Caco-2 (cell line): ENCODE results near the gene TJP3. TPM values are rescaled to one million over a fixed set of nuclear protein-coding genes. Genes with fewer than 3 reads are reported as not detected.

ENCODE experiments used
- BruUV-seq: library from RNA; stranded (reverse); fragments of 400-500 nt; replicated peaks from 2 replicates; lab custom pipeline; 2021; lab: Mats Ljungman, UMichigan
- CTCF ChIA-PET: fragments of 300-600 bp; sonication (Branson Sonifier 250); formaldehyde crosslinking; loops from one replicate; lab custom pipeline; 2022; ENCODE audit warnings: antibody characterized with exemption; lab: Charles Lee
- POLR2A ChIA-PET: fragments of 300-600 bp; sonication (Branson Sonifier 250); formaldehyde crosslinking; loops from one replicate; lab custom pipeline; 2022; ENCODE audit warnings: antibody characterized with exemption; lab: Charles Lee
- DNase-seq, 2 experiments: peaks; one replicate each; pipeline versions ENCODE4 v3.0.0 to v3.0.0-alpha.2; 2020 to 2022
- H3K27me3 ChIP-seq: replicated peaks from 2 replicates; pipeline ENCODE4 v1.6.0; 2011; ENCODE audit warnings: low read length; ENCODE audit not compliant: control insufficient read depth, insufficient read depth
- H3K36me3 ChIP-seq: 2 replicates; pipeline ENCODE4 v1.5.1; 2011; ENCODE audit warnings: low read length; ENCODE audit not compliant: control insufficient read depth, insufficient read depth
- H3K4me1 ChIP-seq: fragments of 250-450 bp; sonication (Bioruptor Pico); 2 replicates; pipeline ENCODE4 v1.5.1; 2020; ENCODE audit warnings: mild to moderate bottlenecking
- H3K4me3 ChIP-seq: 2 replicates; pipeline ENCODE4 v1.5.1; 2011; ENCODE audit warnings: low read depth, mild to moderate bottlenecking, control low read depth, low read length
- H3K9me3 ChIP-seq: fragments of 250-450 bp; sonication (Bioruptor Pico); 2 replicates; pipeline ENCODE4 v1.5.1; 2020; ENCODE audit warnings: mild to moderate bottlenecking, moderate library complexity
- H3K27ac Mint-ChIP-seq: one replicate; pipeline ENCODE4 v1.8.0; 2022; ENCODE audit warnings: mixed read lengths; ENCODE audit not compliant: unreplicated experiment
- H3K27me3 Mint-ChIP-seq: one replicate; pipeline ENCODE4 v1.8.0; 2022; ENCODE audit warnings: mixed read lengths; ENCODE audit not compliant: insufficient read depth, unreplicated experiment
- H3K36me3 Mint-ChIP-seq: one replicate; pipeline ENCODE4 v1.8.0; 2022; ENCODE audit warnings: mild to moderate bottlenecking, mixed read lengths; ENCODE audit not compliant: insufficient read depth, unreplicated experiment
- H3K4me1 Mint-ChIP-seq: one replicate; pipeline ENCODE4 v1.8.0; 2022; ENCODE audit warnings: low read depth, mixed read lengths; ENCODE audit not compliant: unreplicated experiment
- H3K4me3 Mint-ChIP-seq: one replicate; pipeline ENCODE4 v1.8.0; 2022; ENCODE audit warnings: mild to moderate bottlenecking, moderate library complexity, mixed read lengths; ENCODE audit not compliant: unreplicated experiment
- H3K9me3 Mint-ChIP-seq: one replicate; pipeline ENCODE4 v1.8.0; 2022; ENCODE audit warnings: mixed read lengths; ENCODE audit not compliant: unreplicated experiment
- CTCF ChIP-seq, 2 experiments: fragments of 200-600 bp in 1 of 2; IDR thresholded peaks; 1 replicate in 1 of 2; 2 replicates in 1 of 2; pipeline versions ENCODE4 v1.5.1 to v1.8.0; 2011 to 2022; ENCODE audit warnings: antibody characterized with exemption in 1 of 2, control low read depth in 1 of 2, inconsistent platforms in 1 of 2, low read depth in 1 of 2, low read length in 1 of 2, mild to moderate bottlenecking in 1 of 2, moderate library complexity in 1 of 2; ENCODE audit not compliant: insufficient read depth in 1 of 2, severe bottlenecking in 1 of 2, unreplicated experiment in 1 of 2
- intact Hi-C: fragments of 100-400 bp; cut with micrococcal nuclease; formaldehyde crosslinking; loops from one replicate; pipeline ENCODE4 v1.10.0; 2022; ENCODE audit not compliant: unreplicated experiment
- total RNA-seq: library from RNA; stranded (reverse); gene quantifications from 2 replicates; pipeline ENCODE4 v1.2.3, GENCODE V29; 2022

Gene TJP3
- total RNA-seq, 1 experiment from 2014 or later: 83.6 TPM

- ChIA-PET POLR2A (no interaction called here), CTCF (no interaction called here)
- H3K4me3 Mint-ChIP-seq: no peak overlapping the region
- peaks cover 18% of the 10 kb centered on the region for H3K36me3 Mint-ChIP-seq
- 0 out of 2 replicates have a peak, but pooled peaks cover 2% of the 10 kb centered on the region for H3K36me3 ChIP-seq
- intact Hi-C loops: no loop called here
- no peak overlapping the region for H3K27ac Mint-ChIP-seq
- H3K4me1 Mint-ChIP-seq: no peaks in the 10 kb centered on the region
- no peaks in the 10 kb centered on the region for H3K9me3 Mint-ChIP-seq
- DNase-seq: no peak
- no peak overlapping the region for H3K4me3 ChIP-seq
- no peaks in the 10 kb centered on the region for H3K27me3 ChIP-seq
- H3K27me3 Mint-ChIP-seq: no peaks in the 10 kb centered on the region
- H3K4me1 ChIP-seq: no peaks in the 10 kb centered on the region
- TF ChIP-seq CTCF (IDR thresholded peaks at IDR 0.05; ENCODE audit: insufficient read depth in 1 of 2, low read depth in 1 of 2, low read length in 1 of 2, severe bottlenecking in 1 of 2, unreplicated experiment in 1 of 2): no peak
- peaks cover 12% of the 10 kb centered on the region; the same call in 1 of the 2 replicates for H3K9me3 ChIP-seq
- no TSS peak for BruUV-seq
These were observed 25.3 kb upstream of the TJP3 start for GRCh38 chr19:3682741-3683404.

GRCh38 chr19:3683405-3684053 is 24.7 kb upstream of the TJP3 start:
- H3K4me1 Mint-ChIP-seq: no peaks in the 10 kb centered on the region
- Histone ChIP-seq H3K9me3 (peaks cover 12% of the 10 kb centered on the region; the same call in 1 of the 2 replicates), H3K4me3 (no peak overlapping the region), H3K4me1 (no peaks in the 10 kb centered on the region), H3K27me3 (no peaks in the 10 kb centered on the region), H3K36me3 (0 out of 2 replicates have a peak, but pooled peaks cover 2% of the 10 kb centered on the region)
- no peaks in the 10 kb centered on the region for H3K9me3 Mint-ChIP-seq
- peaks cover 18% of the 10 kb centered on the region for H3K36me3 Mint-ChIP-seq
- intact Hi-C loops: no loop called here
- no TSS peak for BruUV-seq
- TF ChIP-seq CTCF (IDR thresholded peaks at IDR 0.05; ENCODE audit: insufficient read depth in 1 of 2, low read depth in 1 of 2, low read length in 1 of 2, severe bottlenecking in 1 of 2, unreplicated experiment in 1 of 2): no peak
- ChIA-PET POLR2A (no interaction called here), CTCF (no interaction called here)
- H3K27ac Mint-ChIP-seq: no peak overlapping the region
- DNase-seq: no peak
- no peaks in the 10 kb centered on the region for H3K27me3 Mint-ChIP-seq
- H3K4me3 Mint-ChIP-seq: no peak overlapping the region

- TF ChIP-seq CTCF (IDR thresholded peaks at IDR 0.05; ENCODE audit: insufficient read depth in 1 of 2, low read depth in 1 of 2, low read length in 1 of 2, severe bottlenecking in 1 of 2, unreplicated experiment in 1 of 2): no peak
- H3K27me3 Mint-ChIP-seq: no peaks in the 10 kb centered on the region
- H3K4me1 Mint-ChIP-seq: no peaks in the 10 kb centered on the region
- peaks cover 12% of the 10 kb centered on the region; the same call in 1 of the 2 replicates for H3K9me3 ChIP-seq
- H3K27ac Mint-ChIP-seq: no peak overlapping the region
- H3K36me3 Mint-ChIP-seq: peaks cover 18% of the 10 kb centered on the region
- H3K4me3 Mint-ChIP-seq: no peak overlapping the region
- DNase-seq: no peak
- 0 out of 2 replicates have a peak, but pooled peaks cover 2% of the 10 kb centered on the region for H3K36me3 ChIP-seq
- BruUV-seq: no TSS peak
- H3K27me3 ChIP-seq: no peaks in the 10 kb centered on the region
- ChIA-PET POLR2A (no interaction called here), CTCF (no interaction called here)
- H3K4me1 ChIP-seq: no peaks in the 10 kb centered on the region
- intact Hi-C loops: no loop called here
- no peak overlapping the region for H3K4me3 ChIP-seq
- H3K9me3 Mint-ChIP-seq: no peaks in the 10 kb centered on the region
These were observed 23.9 kb upstream of the TJP3 start for GRCh38 chr19:3684054-3684816.
